Hepatocyte (in vitro differentiated cells): Measurements from ENCODE around the gene FA2H.

ENCODE experiments used
- EZH2 ChIP-seq: fragments of 200-600 bp; sonication (generic); IDR thresholded peaks from 2 replicates; pipeline ENCODE4 v1.6.1; 2016; ENCODE audit warnings: antibody characterized with exemption, mild to moderate bottlenecking, borderline replicate concordance
- TF ChIP-seq, protein P1 (sequence below): fragments of 200-600 bp; sonication (generic); IDR thresholded peaks from 2 replicates; pipeline ENCODE4 v1.5.1; 2016; ENCODE audit warnings: antibody characterized with exemption, mild to moderate bottlenecking; ENCODE audit not compliant: poor library complexity

DNA sequence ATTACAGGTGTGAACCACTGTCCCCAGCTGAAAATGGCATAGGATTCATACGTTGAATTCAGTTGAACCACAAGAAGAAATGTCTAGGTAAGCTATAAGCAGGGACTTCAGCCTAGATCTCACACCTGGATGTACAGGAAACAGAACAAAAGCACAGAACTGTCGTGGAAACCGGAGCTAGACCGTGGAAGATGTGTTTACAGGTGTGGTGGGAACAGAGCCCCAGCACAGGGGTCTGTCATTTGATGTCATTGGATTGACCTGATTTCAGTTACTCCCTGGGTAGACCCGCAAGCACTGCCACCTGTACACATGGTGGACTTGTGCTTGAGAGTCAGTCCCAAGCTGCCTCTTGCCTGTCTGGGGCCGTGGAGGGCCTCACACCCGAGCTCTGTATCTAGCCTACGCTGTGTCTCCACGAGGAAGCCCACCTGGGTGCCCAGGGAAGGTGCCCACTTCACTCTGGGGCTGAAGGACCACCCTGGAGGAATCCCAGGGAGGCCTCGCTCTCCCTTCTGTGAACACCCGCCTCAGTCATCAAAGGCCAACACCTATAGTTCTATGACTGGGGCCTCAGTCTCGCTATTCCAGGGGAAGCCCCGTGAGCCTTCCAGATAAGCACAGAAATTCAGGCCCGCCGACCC lies 41.8 kb downstream of the FA2H start:
- TF ChIP-seq, protein P1, sequence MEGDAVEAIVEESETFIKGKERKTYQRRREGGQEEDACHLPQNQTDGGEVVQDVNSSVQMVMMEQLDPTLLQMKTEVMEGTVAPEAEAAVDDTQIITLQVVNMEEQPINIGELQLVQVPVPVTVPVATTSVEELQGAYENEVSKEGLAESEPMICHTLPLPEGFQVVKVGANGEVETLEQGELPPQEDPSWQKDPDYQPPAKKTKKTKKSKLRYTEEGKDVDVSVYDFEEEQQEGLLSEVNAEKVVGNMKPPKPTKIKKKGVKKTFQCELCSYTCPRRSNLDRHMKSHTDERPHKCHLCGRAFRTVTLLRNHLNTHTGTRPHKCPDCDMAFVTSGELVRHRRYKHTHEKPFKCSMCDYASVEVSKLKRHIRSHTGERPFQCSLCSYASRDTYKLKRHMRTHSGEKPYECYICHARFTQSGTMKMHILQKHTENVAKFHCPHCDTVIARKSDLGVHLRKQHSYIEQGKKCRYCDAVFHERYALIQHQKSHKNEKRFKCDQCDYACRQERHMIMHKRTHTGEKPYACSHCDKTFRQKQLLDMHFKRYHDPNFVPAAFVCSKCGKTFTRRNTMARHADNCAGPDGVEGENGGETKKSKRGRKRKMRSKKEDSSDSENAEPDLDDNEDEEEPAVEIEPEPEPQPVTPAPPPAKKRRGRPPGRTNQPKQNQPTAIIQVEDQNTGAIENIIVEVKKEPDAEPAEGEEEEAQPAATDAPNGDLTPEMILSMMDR, result no peak
- TF ChIP-seq EZH2, result no peak
